ENCODE data around the gene MKNK2.
A peak's percentile ranks its signal among the peaks of the same experiment; 100 is the strongest.

Gene MKNK2

GRCh38 chr19:2056837-2057192, 5.8 kb upstream of the MKNK2 start:
- Histone ChIP-seq H3K4me1 (ENCODE audit: insufficient read depth, low read length) (peaks cover 34% of the 10 kb centered on the region; the same call in 1 of the 2 replicates), H3K36me3 (ENCODE audit: insufficient read depth, low read length) (no peaks in the 10 kb centered on the region), H3K9me3 (ENCODE audit: control insufficient read depth, insufficient read depth, low read length) (no peaks in the 10 kb centered on the region), H3K9ac (ENCODE audit: low read depth, low read length) (no peak overlapping the region)

GRCh38 chr19:2055931-2056836, 5.1 kb upstream of the MKNK2 start:
- Histone ChIP-seq H3K9ac (ENCODE audit: low read depth, low read length) (peak overlapping the region; percentile 6; the same call in 1 of the 2 replicates), H3K4me1 (ENCODE audit: insufficient read depth, low read length) (peaks cover 34% of the 10 kb centered on the region; the same call in 1 of the 2 replicates)

GRCh38 chr19:2054763-2055162, 3.7 kb upstream of the MKNK2 start:
- peaks cover 29% of the 10 kb centered on the region; the same call in 1 of the 2 replicates for H3K4me1 ChIP-seq (ENCODE audit: insufficient read depth, low read length)
- no peaks in the 10 kb centered on the region for H3K36me3 ChIP-seq (ENCODE audit: insufficient read depth, low read length)
- no peaks in the 10 kb centered on the region for H3K9me3 ChIP-seq (ENCODE audit: control insufficient read depth, insufficient read depth, low read length)
- H3K9ac ChIP-seq (ENCODE audit: low read depth, low read length): no peak overlapping the region

More at GRCh38 chr19:2055931-2056836, 5.1 kb upstream of the MKNK2 start:
- H3K36me3 ChIP-seq (ENCODE audit: insufficient read depth, low read length): no peaks in the 10 kb centered on the region
- H3K9me3 ChIP-seq (ENCODE audit: control insufficient read depth, insufficient read depth, low read length): no peaks in the 10 kb centered on the region

GRCh38 chr19:2053601-2054389, 2.8 kb upstream of the MKNK2 start:
- H3K9me3 ChIP-seq (ENCODE audit: control insufficient read depth, insufficient read depth, low read length): no peaks in the 10 kb centered on the region
- H3K36me3 ChIP-seq (ENCODE audit: insufficient read depth, low read length): no peaks in the 10 kb centered on the region
- no peak overlapping the region for H3K9ac ChIP-seq (ENCODE audit: low read depth, low read length)
- H3K4me1 ChIP-seq (ENCODE audit: insufficient read depth, low read length): peaks cover 20% of the 10 kb centered on the region; the same call in 1 of the 2 replicates

GRCh38 chr19:2051773-2052704, 995 bp upstream of the MKNK2 start:
- peaks cover 11% of the 10 kb centered on the region; the same call in 1 of the 2 replicates for H3K4me1 ChIP-seq (ENCODE audit: insufficient read depth, low read length)
- H3K9ac ChIP-seq (ENCODE audit: low read depth, low read length): peak overlapping the region; percentile 68
- H3K9me3 ChIP-seq (ENCODE audit: control insufficient read depth, insufficient read depth, low read length): no peaks in the 10 kb centered on the region
- H3K36me3 ChIP-seq (ENCODE audit: insufficient read depth, low read length): no peaks in the 10 kb centered on the region

- Histone ChIP-seq H3K36me3 (ENCODE audit: insufficient read depth, low read length) (no peaks in the 10 kb centered on the region; the same call in 1 of the 2 replicates), H3K4me1 (ENCODE audit: insufficient read depth, low read length) (peaks cover 5% of the 10 kb centered on the region; the same call in 1 of the 2 replicates), H3K9me3 (ENCODE audit: control insufficient read depth, insufficient read depth, low read length) (no peaks in the 10 kb centered on the region), H3K9ac (ENCODE audit: low read depth, low read length) (peak overlapping the region; percentile 97)
Measured at GRCh38 chr19:2050349-2050990, 574 bp downstream of the MKNK2 start.

GRCh38 chr19:2049741-2050348, 1.2 kb downstream of the MKNK2 start:
- Histone ChIP-seq H3K9ac (ENCODE audit: low read depth, low read length) (peak overlapping the region; percentile 97), H3K36me3 (ENCODE audit: insufficient read depth, low read length) (no peaks in the 10 kb centered on the region; the same call in 1 of the 2 replicates), H3K4me1 (ENCODE audit: insufficient read depth, low read length) (peaks cover 5% of the 10 kb centered on the region; the same call in 1 of the 2 replicates), H3K9me3 (ENCODE audit: control insufficient read depth, insufficient read depth, low read length) (no peaks in the 10 kb centered on the region)

- Histone ChIP-seq H3K4me1 (ENCODE audit: insufficient read depth, low read length) (peaks cover 5% of the 10 kb centered on the region; the same call in 1 of the 2 replicates), H3K36me3 (ENCODE audit: insufficient read depth, low read length) (no peaks in the 10 kb centered on the region; the same call in 1 of the 2 replicates), H3K9me3 (ENCODE audit: control insufficient read depth, insufficient read depth, low read length) (no peaks in the 10 kb centered on the region), H3K9ac (ENCODE audit: low read depth, low read length) (peak overlapping the region; percentile 97; the same call in 1 of the 2 replicates)
Measured at GRCh38 chr19:2048959-2049740, 1.9 kb downstream of the MKNK2 start.

GRCh38 chr19:2048104-2048958, 2.7 kb downstream of the MKNK2 start:
- H3K4me1 ChIP-seq (ENCODE audit: insufficient read depth, low read length): peaks cover 5% of the 10 kb centered on the region; the same call in 1 of the 2 replicates

GRCh38 chr19:2047449-2048103, 3.5 kb downstream of the MKNK2 start:
- H3K9ac ChIP-seq (ENCODE audit: low read depth, low read length): no peak overlapping the region
- peaks cover 6% of the 10 kb centered on the region; the same call in 1 of the 2 replicates for H3K4me1 ChIP-seq (ENCODE audit: insufficient read depth, low read length)
- H3K9me3 ChIP-seq (ENCODE audit: control insufficient read depth, insufficient read depth, low read length): no peaks in the 10 kb centered on the region
- H3K36me3 ChIP-seq (ENCODE audit: insufficient read depth, low read length): no peaks in the 10 kb centered on the region; the same call in 1 of the 2 replicates

More at GRCh38 chr19:2048104-2048958, 2.7 kb downstream of the MKNK2 start:
- Histone ChIP-seq H3K36me3 (ENCODE audit: insufficient read depth, low read length) (no peaks in the 10 kb centered on the region; the same call in 1 of the 2 replicates), H3K9me3 (ENCODE audit: control insufficient read depth, insufficient read depth, low read length) (no peaks in the 10 kb centered on the region), H3K9ac (ENCODE audit: low read depth, low read length) (no peak overlapping the region)

- Histone ChIP-seq H3K9ac (ENCODE audit: low read depth, low read length) (no peak overlapping the region), H3K36me3 (ENCODE audit: insufficient read depth, low read length) (no peaks in the 10 kb centered on the region; the same call in 1 of the 2 replicates), H3K9me3 (ENCODE audit: control insufficient read depth, insufficient read depth, low read length) (no peaks in the 10 kb centered on the region), H3K4me1 (ENCODE audit: insufficient read depth, low read length) (peaks cover 4% of the 10 kb centered on the region; the same call in 1 of the 2 replicates)
Measured at GRCh38 chr19:2047076-2047448, 4.0 kb downstream of the MKNK2 start.

All from ES-I3 (cell line).